C4-2B (cell line): ENCODE measurements around the gene SRSF11.

Experiments
- H3K27ac ChIP-seq: fragments of 450-650 bp; 2 replicates; pipeline ENCODE4 v1.5.1; 2017
- ZFX ChIP-seq: fragments of 450-650 bp; IDR thresholded peaks from 2 replicates; pipeline ENCODE4 v1.6.1; 2017
- TF ChIP-seq, protein P1 (sequence below): fragments of 450-650 bp; conservative IDR thresholded peaks from 2 replicates; pipeline ENCODE4 v1.5.1; 2017; ENCODE audit warnings: mild to moderate bottlenecking

Gene SRSF11

DNA sequence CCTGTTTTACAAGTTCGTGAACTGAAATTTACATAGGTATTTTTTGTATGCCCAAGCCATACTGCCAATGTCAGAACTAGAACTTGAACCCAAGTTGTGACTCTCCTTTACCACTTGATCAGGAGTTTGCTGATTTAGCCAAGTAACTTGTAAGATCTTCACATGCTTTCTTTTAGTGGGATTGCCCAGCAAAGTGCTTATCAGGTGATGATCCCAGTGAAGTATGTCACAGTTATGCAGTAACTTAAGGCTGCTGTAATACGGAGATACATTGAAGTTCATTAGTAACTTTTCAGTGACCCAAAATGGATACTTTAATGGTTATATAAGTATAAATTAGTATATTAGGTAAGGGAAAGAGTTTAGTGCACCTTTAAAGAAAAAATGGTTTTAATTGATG lies 3.8 kb downstream of the SRSF11 start:
- no peak overlapping the region for H3K27ac ChIP-seq
- no peak for TF ChIP-seq ZFX
- TF ChIP-seq, protein P1, sequence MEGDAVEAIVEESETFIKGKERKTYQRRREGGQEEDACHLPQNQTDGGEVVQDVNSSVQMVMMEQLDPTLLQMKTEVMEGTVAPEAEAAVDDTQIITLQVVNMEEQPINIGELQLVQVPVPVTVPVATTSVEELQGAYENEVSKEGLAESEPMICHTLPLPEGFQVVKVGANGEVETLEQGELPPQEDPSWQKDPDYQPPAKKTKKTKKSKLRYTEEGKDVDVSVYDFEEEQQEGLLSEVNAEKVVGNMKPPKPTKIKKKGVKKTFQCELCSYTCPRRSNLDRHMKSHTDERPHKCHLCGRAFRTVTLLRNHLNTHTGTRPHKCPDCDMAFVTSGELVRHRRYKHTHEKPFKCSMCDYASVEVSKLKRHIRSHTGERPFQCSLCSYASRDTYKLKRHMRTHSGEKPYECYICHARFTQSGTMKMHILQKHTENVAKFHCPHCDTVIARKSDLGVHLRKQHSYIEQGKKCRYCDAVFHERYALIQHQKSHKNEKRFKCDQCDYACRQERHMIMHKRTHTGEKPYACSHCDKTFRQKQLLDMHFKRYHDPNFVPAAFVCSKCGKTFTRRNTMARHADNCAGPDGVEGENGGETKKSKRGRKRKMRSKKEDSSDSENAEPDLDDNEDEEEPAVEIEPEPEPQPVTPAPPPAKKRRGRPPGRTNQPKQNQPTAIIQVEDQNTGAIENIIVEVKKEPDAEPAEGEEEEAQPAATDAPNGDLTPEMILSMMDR = no peak

DNA sequence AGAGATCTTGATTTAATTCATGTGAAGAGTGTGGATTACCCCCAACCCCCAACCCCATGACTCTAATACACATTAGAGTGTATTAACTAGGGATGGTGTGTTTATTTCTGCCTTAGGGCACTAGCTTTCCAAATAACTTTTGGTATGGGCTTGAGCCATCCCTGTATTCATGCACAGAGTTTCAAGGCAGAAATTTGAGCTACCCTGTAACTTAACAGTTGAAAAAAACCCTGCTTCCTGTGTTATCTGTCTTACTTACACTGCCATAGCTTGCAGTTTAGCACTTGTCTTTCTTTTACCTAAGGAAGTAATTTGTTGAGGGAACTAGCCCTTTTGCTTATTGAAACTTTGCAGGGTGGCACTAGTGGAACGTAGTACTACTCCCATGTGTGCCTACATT lies 6.3 kb downstream of the SRSF11 start:
- H3K27ac ChIP-seq = no peak overlapping the region
- TF ChIP-seq, protein P1 = no peak
- no peak for TF ChIP-seq ZFX

DNA sequence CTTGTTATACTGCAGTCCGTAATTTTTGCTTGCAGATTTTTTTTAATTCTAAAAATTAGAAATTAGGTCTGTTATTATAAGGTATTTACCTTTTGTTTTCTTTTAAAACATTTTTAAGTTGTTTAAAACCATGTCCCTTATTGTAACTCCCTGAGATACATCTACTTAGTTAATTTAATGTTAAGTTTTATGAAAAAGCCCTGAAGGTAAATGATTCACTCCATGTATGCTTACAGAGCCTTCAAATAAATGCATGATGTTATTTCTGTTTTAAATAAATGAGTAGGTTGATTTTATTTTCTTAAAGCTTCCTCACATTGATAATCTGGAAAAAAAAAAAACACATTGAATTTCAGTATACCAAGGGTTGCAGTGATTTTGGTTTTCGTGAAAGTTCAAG lies 7.5 kb downstream of the SRSF11 start:
- no peak overlapping the region for H3K27ac ChIP-seq
- TF ChIP-seq, protein P1 = no peak
- no peak for TF ChIP-seq ZFX

DNA sequence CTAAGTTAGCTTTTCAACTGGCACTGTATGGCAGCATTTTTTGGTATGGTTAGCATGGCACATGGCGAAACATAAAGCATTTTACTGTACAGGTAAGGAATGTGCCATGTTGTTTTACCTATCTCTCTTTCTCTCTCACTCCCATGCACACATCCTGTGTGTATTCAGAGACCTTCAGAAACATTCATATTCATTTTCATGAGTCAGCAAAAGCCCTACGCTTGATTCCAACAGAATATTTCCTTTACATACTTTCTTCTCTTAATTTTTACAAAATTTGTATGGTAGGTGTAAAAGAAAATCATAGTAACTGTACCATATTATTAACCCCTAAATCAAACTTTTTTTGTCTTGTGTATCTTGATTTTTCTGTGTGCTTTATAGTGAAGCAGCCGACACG lies 10.3 kb downstream of the SRSF11 start:
- H3K27ac ChIP-seq = no peak overlapping the region
- no peak for TF ChIP-seq ZFX
- TF ChIP-seq, protein P1 = no peak

DNA sequence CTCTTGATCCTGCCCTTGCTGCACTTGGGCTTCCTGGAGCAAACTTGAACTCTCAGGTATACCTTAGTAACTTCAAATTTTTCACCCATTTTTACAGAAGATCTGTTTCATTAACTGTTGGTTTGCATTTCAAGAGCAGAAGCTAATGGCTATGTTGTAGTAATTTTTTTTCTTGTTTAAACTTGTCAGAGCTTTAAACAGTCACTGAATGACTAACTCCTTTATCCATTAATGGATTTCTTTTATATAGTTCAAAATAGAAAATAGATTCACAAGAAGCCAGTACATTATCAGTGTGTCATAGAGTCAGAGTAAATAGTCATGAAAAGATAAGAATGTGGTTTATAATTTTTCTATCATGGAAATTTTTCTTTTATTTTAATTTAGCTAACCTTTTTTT lies 13.6 kb downstream of the SRSF11 start:
- no peak overlapping the region for H3K27ac ChIP-seq
- TF ChIP-seq ZFX = no peak
- TF ChIP-seq, protein P1 = no peak

DNA sequence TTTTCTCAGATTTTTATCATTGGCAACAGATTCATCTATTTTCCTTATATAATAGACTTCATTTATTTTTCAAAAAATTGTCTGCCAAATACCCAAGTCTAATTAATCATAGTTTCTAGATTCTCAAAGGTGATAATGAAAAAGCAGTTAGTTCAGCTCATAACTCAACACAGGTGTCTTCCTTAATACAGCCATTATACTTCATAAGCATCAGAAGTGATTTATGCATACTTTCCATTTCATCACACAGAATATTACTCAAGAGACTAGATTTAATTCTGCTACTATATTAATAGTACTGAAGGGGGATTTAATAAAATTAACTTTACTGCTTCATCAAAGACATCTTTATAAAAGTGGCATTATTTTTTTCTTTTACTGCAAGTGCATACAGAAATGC lies 18.8 kb downstream of the SRSF11 start:
- no peak overlapping the region for H3K27ac ChIP-seq
- no peak for TF ChIP-seq ZFX
- TF ChIP-seq, protein P1 = no peak

DNA sequence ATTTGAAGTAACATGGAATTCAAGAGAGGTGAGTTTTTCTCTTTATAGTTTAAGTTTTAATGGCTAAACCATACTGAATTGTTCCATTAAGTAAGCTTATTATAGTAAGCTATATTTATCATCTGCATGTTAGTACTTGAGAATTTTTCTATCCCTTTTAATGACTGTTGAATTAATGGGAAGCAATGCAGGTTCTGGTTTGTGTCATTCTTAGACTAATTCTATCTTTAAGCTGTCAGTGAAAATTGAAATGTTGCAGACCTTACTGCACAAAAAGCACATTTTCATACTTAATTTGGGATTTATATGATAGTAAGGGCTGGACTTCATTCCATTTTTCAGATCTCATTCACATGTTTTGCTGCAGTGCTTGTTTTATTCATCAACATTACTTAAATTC lies 25.9 kb downstream of the SRSF11 start:
- TF ChIP-seq ZFX = no peak
- TF ChIP-seq, protein P1 = no peak
- no peak overlapping the region for H3K27ac ChIP-seq
